Forelimb muscle (tissue), 1 donor: ENCODE measurements around the gene PLEKHN1. TPM values are rescaled to one million over a fixed set of nuclear protein-coding genes. Genes with fewer than 3 reads are reported as not detected.

Source experiments
- DNase-seq: peaks from one replicate; pipeline ENCODE4 v3.0.0-alpha.2; 2013; ENCODE audit warnings: low read depth
- polyA plus RNA-seq: library from polyadenylated mRNA; unstranded; fragments of 120-200 nt; gene quantifications from one replicate; pipeline ENCODE4 v1.2.1, GENCODE V29; 2013; ENCODE audit not compliant: insufficient read length

PLEKHN1 gene
- polyA plus RNA-seq, 1 donor, result 0.08 TPM

DNA sequence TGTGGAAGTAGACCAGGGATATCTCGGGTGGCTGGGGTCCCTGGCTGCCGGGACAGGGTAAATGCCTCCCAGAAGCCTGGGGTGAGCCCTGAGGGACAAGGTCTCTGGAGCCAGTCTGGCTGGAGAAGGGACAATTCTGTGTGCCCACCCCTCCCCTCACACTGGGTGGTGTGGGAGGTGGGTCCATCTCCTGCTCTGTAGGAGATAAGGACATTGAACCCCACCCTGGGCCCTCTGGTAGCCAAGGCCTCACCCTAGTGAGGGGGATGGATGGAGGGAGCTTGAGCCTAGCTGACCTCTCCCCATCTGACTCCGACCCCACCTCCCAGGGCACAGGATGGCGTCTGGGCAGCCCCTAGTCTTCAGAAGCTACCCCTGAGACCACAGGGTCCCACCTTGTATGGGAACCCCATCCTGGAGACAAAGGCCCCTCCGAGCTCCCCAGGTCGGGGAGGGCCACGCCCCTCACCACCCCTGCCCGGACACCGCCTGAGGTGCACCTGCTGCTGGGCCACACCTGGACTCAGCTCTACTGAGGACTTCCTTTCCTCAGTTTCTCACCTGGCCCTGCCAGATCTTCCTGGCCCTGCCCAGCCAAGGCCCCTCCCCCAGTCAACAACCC lies 58.0 kb downstream of the PLEKHN1 start:
- no peak for DNase-seq

DNA sequence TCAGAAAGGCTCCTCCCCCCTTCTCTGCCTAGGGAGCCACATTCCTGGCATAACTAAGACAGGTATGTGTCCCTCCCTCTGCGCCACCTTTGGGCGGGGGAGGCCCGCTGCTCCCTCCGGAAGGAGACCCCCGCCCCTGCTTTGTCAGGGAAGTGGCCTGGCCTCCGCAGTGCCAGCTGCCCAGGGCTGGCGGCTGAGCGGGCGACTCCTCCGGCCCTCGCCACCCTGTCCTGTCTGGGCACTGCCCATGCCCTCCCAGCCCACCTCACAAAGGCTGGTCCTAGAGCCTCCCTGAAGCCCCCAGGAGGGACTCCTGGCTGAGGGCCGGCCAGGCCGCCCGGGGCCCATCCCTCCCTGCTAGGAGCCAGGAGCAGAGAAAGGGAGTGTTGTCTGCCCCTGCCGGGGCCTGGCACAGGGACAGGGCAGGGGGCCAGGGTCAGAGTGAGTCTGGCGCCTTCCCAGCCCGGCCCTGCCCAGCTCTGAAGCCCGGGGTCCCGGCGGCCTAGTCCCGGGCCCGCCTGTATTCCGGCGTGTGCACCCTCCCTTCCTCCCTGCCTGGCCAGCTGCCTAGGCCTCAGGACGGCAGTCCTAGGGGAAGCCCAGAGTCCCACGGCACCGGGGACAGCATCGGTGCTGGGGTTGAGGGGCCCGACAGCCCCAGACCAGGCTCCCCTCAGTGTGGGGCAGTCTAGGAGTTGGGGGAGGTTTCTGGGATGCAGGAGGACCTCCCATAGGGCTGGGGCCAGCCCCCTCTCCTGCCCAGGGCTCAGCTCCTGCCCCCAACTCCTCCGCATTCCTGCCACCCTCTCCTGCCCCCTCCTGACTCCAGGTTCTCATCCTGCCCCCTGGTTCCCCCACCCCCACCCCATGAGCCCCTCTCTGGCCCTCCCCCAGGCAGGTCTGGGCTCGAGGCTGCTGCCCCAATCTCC lies 58.8 kb downstream of the PLEKHN1 start:
- DNase-seq, result no peak

Other genes starting within 250 kb of the PLEKHN1 start
- gene SAMD11, start 42.6 kb upstream of the PLEKHN1 start, polyA plus RNA-seq, result 5.6 TPM
- gene NOC2L, start 7.2 kb upstream of the PLEKHN1 start, polyA plus RNA-seq, result 43.6 TPM
- 6.3 TPM for gene KLHL17, start 5.9 kb upstream of the PLEKHN1 start, polyA plus RNA-seq
- gene PERM1, start 15.6 kb downstream of the PLEKHN1 start, polyA plus RNA-seq, result 3.3 TPM
- 19.9 TPM for gene HES4, start 33.6 kb downstream of the PLEKHN1 start, polyA plus RNA-seq
- gene ISG15, start 47.0 kb downstream of the PLEKHN1 start, polyA plus RNA-seq, result 6.2 TPM
- 37.5 TPM for gene AGRN, start 53.6 kb downstream of the PLEKHN1 start, polyA plus RNA-seq
- 0.08 TPM for gene RNF223, start 107.8 kb downstream of the PLEKHN1 start, polyA plus RNA-seq
- gene C1orf159, start 149.6 kb downstream of the PLEKHN1 start, polyA plus RNA-seq, result 6.4 TPM
- gene TTLL10, start 207.4 kb downstream of the PLEKHN1 start, polyA plus RNA-seq, result 0.35 TPM
- gene TNFRSF18, start 240.1 kb downstream of the PLEKHN1 start, polyA plus RNA-seq, result 6.1 TPM
- 3.2 TPM for gene TNFRSF4, start 247.7 kb downstream of the PLEKHN1 start, polyA plus RNA-seq